RKO (cell line): ENCODE results near the gene SFTA2.

Experiments
- DNase-seq: peaks from one replicate; pipeline ENCODE4 v3.0.0-alpha.2; 2016; ENCODE audit warnings: low spot score

Gene SFTA2

GRCh38 chr6:30889921-30890645 is 41.9 kb downstream of the SFTA2 start:
- no peak for DNase-seq

DNA sequence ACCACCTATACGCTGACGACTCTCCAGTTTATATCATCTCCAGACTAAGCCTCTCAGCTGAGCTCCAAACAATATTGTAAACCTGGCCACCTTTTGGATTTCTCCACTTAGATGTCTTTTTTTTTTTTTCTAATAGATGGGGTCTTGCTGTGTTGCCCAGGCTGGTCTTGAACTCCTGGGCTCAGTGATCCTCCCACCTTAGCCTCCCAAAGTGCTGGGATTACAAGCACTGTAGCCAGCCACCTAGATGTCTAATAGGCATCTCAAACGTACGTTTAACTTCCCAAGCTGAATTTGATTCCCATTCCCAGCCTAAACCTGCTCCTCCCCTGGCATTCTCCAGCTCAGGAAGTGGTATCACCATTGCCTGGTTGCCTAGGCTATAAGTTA is 42.5 kb downstream of the SFTA2 start:
- no peak for DNase-seq

DNA sequence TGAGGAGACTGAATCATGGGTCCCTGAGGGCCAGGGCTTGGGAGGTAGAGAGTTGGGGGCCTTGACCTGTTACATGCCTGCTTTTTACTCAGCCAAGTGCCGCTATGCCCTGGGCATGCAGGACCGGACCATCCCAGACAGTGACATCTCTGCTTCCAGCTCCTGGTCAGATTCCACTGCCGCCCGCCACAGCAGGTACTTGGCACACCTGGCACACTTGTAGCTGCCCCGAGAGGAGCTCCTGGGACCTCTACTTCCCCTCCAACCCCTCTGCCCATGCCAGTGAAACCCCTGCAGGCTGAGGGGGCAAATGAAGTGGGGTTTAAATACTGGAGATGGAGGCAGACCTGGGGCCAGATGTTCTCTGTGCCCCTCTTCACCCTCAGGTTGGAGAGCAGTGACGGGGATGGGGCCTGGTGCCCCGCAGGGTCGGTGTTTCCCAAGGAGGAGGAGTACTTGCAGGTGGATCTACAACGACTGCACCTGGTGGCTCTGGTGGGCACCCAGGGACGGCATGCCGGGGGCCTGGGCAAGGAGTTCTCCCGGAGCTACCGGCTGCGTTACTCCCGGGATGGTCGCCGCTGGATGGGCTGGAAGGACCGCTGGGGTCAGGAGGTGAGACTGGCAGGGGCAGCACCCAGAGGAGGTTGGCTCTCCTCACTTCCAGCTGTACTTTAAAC is 43.0 kb downstream of the SFTA2 start:
- no peak for DNase-seq

DNA sequence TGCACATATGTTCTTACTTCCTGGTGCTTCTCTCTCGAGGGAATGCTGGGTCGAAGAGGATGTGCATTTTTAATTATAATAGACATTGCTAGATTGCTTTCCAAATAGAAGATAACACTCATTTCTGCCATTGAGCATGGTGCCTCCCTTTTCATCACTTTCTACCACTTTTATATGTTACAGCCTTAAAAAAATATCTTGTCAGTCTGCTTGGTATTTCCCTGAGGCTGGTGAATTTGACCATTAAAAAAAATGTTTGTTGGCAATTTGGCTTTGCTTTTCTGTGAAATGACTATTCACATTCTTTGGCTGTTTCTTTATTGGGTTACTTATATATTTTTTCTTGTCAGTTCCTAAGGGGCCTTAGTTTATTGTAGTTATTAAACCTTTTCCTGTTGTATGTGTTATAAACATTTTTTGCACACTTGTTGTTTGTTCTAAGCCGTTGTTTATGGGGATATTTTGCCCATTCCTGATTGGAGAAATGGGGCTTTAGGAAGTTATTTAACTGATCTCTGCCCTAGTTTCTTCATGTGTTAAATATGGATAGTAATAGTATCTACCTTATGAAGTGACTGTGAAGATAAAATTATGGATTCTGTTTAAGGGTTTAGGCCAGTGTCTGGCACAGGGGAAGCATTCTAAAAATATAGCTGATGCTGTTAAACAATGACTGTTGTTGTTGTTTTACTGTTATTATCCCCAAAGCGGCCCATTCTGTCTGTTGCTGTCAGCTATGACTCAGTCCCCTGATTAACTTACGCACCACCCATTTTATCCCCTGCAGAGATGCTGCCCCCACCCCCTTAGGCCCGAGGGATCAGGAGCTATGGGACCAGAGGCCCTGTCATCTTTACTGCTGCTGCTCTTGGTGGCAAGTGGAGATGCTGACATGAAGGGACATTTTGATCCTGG is 43.8 kb downstream of the SFTA2 start:
- DNase-seq, result no peak

GRCh38 chr6:30886897-30887255 is 45.1 kb downstream of the SFTA2 start:
- no peak for DNase-seq

- peak; percentile 50 for DNase-seq
Measured at GRCh38 chr6:30885999-30886896, 45.7 kb downstream of the SFTA2 start.

GRCh38 chr6:30885481-30885998 is 46.4 kb downstream of the SFTA2 start:
- DNase-seq, result no peak

DNA sequence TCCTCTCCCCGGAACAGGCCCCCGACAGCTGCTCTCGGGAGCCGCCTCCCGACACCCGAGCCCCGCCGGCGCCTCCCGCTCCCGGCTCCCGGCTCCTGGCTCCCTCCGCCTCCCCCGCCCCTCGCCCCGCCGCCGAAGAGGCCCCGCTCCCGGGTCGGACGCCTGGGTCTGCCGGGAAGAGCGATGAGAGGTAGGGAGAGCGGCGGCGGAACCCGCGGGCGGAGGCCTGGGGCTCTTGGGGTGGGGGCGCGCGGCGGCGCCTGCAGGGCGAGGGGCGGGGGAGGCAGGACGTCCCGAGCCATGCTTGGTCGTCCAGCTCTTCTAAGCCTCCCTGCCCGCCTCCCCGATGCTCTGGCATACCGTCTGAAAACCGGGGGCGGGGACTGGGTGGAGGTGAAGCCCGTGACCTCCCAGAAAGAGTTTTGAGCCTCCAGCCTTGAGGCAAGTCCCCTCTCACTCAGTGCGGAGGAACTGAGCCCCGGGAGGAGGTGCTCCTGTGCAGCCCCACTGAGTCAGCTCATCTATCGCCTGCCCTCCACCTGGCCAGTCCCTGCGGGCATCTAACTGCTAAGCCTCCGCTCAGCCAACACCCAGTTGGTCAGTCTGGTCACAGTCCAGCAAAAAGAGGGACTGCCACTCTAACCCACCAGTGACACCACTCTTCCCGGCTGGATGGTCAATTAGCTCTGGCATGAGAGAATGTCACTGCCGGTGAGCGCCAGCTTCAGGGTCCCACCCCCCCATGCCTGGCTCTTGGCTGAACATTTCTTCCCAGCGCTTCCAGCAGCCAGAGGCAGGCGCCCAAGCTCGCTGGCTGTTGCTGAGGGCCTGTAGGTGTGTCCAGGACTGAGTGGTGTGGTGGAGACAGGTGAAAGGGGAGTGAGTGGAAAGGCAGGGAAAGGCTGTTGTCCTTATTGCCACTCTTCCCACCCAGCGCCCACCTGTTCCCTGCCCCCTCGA is 47.2 kb downstream of the SFTA2 start:
- DNase-seq, result peak; percentile 68

- peak; percentile 53 for DNase-seq
Measured at GRCh38 chr6:30883685-30884520, 48.1 kb downstream of the SFTA2 start, which contains the start of gene DDR1. Gene DDR1 (plus strand): TSS chr6:30884519. CDS start chr6:30888730, 4,211 bp downstream.

- no peak for DNase-seq
Measured at GRCh38 chr6:30882759-30883684, 48.9 kb downstream of the SFTA2 start.

DNA sequence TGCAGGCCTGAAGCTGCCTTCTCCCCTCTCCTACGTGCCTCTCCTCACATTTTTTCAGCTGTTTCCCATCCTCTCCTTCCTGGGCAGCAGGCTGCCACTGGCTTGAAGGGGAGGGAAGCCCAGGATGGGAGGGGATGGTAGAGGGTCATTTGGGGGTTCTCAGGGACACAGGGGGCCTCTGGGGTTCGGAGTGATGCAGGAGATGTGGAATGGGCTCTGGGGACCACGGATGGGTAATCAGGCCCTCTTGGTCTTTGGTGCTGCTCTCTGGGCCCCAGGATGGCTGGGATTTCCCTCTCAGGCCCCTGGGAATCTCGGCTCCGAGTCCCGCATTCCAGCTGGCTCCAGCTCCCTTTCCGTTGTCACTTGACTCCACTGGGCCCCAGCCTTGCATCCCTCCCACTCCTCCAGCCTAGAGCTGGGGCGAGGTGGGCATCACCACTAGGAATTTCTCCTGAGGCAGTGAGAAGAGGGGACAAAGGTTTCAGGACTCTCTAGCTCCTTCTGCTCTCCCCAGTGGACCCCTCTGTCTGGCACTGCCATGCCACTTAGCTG is 49.7 kb downstream of the SFTA2 start:
- no peak for DNase-seq

GRCh38 chr6:30881392-30882203 is 50.4 kb downstream of the SFTA2 start:
- DNase-seq, result no peak
